DMS153 treated with DMSO at 0.1 percent for 48 hours (cell line): ENCODE results near the gene MAT2B.
"Not testable (repeated sequence)": the region's sequence is repeated elsewhere in the genome, so short reads cannot be mapped to it uniquely, and the experiment has no call there.

Source experiments
- DNase-seq: peaks from one replicate; lab custom pipeline; 2025; ENCODE audit not compliant: unreplicated experiment; lab: John Stamatoyannopoulos, UW

The MAT2B gene

DNA sequence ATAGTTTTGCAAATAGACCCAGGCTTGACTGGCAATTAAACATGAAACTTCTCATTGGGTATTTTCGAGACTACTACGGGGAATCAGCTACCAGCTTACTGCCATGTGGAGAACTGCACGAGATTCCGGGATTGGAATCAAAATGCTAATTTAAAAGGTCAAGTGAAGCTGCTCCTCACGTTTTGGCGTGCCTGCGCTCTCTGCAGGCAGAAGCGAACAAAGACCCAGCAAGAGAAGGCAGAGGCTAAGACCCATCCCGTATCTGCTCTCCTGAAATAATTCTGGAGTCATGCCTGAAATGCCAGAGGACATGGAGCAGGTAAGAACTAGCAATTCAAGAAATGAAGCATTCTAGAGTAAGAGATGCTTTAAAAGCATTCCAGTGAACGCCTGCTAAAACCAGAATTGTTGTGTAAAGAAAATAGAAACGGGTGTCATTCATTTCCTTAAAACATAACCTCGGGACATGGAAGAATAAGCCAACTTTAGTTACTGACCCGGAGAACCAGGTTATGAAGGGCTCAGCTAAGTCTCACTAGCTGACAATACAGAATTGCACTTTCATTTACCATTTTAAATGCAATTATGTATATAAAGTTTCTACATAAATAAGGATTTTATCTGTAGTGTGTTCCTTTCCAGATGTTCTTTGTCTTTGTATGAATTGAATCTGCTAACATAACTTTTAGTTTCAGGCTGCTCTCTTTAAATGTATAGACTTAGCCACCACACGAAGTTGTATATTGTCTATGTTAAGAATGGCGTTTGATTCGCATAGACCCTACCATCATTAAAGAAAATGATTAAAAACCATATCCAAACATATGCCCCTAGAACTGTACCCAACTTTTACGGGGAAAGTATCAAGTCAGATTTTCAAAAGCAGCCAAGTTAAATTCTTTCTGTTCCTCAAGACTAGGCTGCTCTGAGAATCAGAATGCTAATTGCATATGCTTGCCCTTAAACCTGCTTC, 2.0 kb upstream of the MAT2B start:
- no peak for DNase-seq

DNA sequence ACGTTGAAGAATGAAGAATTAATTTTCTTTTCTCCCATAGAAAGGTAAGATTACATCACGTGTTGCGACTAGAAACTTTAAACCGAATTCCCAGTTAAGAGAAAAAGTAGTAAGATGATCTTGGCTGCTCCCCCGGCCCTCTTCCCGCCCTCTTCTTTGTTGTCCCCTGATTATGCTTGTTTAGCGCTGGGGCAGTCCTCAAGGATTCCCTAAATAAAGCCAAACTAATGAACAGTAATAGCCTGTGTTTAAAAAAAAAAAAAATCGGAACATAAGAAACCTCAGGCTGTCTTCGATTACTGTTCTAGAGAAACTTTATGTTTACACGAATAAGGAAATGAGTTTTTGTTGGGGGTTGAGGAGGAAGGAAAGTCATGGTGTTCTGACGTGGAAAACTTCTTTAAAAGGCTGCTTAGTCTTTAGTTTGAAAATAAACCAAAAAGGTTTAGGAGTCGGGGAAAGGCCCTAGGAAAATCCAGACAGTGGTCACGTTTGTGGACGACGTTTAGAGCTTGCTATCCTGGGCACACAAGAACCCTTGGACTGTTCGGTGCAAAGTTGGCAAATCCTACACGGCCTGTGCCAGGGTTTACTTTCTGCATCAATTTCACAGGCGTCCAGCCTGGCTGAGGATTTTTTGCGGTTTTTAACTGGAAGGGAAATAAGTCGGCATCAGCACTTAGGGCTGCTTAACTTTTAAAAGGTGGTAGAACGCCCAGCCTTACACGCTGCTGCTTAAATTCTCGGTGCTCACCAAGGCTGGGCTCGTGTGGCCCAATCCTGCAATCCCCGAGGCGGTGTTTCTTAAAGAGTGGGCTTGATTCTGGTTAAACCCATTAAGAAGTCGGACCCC, 1.1 kb upstream of the MAT2B start:
- DNase-seq, result peak; percentile 5

DNA sequence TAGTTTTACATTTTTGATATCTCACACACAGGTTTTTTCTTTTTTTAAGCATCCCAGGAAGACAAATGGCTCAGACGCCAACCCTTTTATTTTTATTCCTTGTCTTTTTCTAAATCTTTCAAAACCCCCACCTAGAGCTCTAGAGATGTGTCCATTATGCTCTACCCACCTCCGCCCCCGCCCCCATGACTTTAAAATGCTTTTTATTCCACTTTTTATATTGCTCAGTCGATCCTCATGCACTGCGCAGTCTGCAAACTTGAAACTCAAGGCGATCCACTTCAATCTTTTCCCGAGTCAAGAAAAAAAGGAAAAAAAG, 411 bp upstream of the MAT2B start:
- no peak for DNase-seq

DNA sequence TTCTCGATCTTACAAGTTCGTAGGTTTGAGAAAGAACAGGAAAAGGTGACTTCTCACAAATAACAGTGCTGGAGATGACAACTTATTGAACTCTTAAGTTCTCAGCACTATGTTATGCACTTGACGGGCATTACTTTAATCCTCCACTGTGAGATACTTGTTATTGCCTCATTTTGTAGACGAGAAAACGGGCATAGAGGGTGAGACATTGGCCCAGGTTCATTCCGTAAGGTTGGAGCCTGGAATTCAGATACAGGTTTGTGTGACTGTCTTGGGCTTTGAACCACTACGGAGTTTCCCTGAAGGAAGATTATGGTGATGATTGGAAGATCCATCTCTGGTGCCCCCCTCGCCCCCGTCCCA, 657 bp downstream of the MAT2B start:
- DNase-seq, result no peak

DNA sequence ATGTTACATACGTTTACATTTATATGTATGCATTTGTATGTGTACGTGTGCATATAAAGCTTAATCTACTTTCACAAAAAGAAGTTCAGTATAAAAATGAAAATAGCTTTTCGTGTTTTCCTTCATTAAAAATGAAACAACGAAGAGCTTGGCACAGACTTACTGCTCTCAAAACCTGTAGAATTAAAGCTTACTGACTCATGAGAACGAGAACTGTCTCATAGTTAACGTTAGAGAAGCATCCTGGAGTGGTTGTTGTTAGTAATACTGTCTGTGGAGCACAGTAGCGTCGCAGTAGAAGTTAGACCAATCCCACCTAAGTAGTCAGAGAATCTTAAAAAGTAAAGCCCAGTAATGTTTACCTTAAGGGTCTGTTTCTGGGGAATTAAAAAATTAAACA, 1.3 kb downstream of the MAT2B start:
- no peak for DNase-seq

DNA sequence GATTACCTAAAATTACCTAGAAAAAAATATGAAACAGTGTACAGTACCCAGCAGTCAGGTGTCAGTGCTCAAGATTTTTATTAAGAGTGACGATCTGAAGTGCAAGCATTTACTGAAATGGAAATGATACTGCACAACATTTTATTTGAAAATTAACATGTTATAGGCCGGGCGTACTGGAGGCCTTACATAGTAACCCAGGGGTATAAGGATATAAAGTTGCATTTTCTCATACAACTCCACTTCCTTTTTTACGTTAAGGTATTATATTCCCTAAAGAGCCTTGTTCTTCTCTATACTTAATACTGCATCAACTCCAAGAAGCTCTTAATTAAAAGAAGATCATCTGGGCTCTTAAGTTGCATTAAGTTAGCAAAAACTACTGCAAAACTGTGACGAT, 3.3 kb downstream of the MAT2B start:
- DNase-seq, result no peak

DNA sequence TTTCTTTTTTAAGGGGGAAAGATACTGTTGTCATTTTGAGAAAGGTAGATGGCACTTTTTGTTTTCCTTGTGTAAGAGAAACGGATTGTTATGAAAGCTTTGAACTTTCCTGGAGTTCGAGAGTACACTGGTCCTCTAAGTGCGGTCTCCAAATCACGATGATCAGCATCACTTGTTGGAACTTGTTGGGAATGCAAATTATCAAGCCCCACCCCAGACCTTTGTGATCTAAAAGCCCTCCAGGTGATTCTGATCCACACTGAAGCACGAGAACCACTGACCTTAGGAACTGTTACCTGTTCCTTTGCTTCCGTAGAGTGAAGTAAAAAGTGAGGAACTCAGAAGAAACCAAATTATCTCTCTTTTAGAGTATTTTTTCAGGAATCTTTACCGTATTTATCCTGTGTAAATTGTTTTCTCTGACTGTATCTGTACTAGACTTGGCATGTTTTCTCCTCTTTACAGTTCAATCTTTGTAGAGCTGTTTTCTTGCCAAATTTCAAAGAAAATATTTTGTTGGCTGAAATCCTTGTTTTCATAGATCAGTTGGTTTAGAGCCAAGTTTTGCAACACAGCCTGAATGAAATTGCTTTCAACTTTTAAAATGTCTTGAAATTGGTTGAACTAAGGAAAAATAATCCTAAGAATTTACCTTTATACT, 4.0 kb downstream of the MAT2B start:
- no peak for DNase-seq

DNA sequence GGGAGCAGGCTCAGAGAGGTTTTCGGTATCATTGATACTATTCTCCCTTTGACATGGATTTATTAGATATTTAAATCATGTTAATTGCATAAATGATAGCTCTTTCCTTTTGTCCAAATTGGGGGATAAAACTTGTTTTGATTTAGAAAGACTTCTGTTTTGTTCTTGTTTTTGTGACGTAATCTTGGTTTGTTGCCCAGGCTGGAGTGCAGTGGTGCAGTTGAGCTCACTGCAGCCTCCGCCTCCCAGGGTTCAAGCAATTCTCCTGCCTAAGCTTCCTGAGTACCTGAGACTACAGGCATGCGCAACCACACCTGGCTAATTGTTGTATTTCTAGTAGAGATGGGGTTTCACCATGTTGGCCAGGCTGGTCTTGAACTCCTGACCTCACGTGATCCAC, 7.1 kb downstream of the MAT2B start:
- no peak for DNase-seq

DNA sequence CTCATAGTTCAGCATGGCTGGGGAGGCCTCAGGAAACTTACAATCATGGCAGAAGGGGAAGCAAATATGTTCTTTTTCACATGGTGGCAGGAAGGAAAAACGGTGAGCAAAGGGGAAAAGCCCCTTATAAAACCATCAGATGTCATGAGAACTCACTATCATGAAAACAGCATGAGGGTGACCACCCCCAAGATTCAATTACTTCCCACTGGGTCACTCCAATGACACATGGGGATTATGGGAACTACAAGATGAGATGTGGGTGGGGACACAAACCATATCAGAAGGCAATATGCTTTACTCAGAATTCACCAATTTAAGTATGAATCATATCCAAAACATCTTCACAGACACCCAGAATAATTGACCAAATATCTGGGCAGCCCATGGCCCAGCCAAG, 19.7 kb downstream of the MAT2B start:
- DNase-seq, result no peak

DNA sequence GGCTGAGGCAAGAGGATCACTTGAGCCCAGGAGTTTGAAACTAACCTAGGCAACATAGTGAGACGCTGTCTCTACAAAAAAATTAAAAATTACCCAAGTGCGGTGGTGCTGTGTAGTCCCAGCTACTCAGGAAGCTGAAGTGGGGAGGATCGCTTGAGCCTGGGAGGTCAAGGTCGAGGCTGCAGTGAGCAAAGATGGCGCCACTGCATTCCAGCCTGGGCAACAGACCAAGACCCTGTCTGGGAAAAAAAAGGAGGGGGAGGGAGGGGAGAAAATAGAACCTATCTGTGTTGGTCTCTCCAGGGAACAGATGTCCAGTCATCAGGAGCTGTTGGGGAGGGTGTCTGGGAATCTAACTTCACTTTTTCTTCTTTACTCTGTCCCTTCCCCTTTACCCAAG, 24.3 kb downstream of the MAT2B start:
- no peak for DNase-seq

DNA sequence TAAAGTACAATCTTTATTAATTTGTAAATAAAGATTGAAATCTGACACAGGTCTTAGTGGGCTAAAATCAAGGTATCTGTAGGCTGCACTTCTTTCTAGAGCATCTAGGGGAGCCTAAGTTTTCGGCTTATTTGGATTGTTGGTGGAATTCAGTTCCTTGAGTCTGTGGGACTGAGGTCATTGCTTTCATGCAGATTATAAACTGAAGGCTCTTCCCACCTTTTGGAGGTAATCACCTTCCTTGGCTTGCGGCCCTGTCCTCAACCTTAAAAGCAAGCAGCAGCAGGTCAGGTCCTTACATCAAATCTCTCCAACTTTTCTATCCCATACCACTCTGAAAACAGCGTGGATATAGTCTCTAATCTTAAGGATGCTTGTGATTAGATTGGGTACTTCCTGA, 25.9 kb downstream of the MAT2B start:
- DNase-seq, result no peak

DNA sequence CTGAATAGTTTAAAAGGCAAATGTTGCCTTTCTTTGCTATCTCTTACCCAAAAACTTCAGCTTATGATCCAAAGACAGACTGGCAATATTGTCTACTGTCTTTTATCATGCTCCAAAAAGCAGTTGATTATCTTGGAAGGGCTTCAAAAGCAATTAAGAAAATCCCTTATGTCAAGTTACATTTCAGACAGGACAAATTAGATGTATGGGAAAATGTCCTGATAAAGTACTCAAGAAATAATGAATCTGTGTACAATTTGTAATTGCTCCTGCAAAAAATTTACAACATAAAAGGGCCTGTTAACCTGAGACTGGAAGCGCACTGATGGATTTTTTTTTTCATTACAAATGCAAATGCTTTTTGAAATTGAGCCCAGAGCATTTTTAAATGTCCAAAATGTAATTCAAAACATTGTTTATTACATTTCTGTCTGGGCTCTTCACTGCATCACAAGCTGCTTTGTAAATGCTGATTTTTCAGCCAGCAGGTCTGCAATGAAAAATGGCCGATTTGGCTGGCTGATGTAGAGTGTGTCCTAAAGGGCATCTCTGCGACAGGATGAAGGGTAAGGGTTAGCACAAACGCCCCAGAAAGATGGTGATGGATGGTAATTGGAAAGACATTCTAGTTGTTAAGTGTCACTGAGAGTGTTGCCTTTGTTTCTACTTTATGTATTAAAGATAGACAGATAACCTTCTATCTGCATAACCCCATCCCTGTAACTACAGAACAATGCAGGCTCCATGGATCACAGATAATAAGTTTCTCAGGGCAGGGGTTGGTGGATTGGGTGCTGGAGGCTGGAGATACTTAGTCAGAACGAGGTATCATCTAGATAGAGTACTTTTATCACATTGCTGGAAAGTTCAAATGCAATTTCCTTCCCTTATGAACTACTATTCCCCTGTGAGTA, 27.0 kb downstream of the MAT2B start:
- DNase-seq, result no peak

DNA sequence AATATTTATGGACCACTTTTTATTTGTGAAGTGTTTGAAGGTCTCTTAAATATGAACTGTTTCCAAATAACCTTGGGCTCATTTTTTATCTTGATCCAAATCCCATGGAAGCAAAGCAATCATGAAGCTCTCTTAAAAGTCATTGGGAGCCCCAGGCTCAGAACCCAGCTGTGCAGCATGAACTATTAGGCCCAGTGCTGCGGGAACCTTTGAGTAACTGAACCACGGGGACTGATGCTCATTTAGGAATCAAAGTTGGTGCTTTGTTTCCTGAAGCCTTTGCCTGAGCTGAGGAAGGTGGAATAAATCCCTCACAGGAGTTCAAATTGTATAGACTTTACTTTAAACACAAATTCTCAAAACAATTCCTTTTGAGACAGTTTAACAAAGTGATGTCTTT, 27.8 kb downstream of the MAT2B start:
- DNase-seq, result no peak

DNA sequence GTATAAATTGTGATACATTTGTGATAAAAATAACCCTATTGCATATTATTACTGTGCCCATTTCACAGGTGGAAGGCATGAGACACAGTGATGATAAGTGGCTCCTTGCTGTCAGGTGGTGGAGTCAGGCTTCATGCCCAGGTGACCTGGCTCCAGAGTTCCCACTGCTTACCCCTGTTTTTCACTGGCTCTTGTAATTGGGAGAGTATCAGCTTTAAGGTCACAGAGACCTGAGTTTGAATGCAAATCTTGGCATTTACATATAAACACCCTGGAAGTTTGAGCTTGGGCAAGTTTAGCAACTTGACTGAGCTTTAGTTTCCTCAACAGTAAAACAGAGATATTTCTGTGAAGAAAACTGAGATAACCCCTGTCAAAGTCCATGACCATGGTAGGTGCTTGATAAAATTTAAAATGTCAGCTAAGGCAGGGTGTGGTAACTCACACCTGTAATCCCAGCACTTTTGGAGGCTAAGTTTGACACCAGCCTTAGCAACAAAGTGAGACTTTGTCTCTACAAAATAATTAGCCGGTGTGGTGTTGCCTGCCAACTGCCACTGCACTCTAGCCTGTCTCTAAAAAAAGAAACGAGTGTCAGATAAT, 29.2 kb downstream of the MAT2B start:
- DNase-seq, result no peak

DNA sequence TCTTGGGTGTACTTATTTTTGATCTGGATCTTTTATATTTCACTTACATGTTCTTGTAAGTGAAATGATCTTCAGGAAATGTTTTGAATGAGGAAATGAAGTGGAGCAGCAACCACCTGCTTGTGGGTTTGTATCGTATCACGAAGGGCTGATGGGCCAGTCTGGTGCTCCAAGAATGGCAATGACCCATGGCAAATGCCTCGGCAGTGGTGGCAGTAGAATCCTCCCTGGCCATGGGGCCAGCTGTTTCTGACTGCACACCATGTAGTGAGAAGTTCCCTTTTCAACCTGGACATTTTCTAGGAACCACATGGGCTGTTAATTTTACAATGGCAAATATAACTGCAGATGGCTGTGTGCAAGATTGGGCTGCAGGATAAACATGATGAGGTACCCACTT, 29.9 kb downstream of the MAT2B start:
- no peak for DNase-seq

DNA sequence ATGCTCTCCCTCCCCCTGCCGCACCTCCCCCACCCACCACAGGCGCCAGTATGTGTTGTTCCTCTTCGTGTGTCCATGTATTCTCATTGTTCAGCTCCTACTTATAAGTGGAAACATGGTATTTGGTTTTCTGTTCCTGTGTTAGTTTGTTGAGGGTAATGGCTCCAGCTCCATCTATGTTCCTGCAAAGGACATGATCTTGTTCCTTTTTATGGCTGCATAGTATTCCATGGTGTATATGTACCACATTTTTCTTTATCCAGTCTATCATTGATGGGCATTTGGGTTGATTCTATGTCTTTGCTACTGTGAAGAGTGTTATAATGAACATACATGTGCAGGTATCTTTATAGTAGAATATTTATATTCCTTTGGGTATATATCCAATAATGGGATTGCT, 31.0 kb downstream of the MAT2B start:
- DNase-seq, result not testable (repeated sequence)

DNA sequence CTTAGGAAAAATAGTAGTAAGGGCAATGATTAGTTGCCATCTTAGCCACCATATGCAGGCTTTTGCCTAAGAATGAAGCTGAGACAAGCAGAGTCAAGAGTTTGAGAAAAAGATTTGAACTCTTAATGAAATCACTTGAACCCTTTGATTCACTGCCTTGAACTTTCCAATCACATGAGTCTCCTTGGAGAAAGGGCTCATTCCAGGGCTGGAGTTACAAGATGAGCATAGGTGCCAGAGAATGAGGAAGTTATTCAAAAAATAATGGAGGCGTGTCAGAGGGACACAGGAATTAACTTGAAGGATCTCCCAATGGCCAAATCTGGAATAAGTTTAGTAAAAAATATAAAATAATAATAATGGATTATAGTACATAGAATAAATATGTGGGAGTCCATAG, 35.3 kb downstream of the MAT2B start:
- no peak for DNase-seq

DNA sequence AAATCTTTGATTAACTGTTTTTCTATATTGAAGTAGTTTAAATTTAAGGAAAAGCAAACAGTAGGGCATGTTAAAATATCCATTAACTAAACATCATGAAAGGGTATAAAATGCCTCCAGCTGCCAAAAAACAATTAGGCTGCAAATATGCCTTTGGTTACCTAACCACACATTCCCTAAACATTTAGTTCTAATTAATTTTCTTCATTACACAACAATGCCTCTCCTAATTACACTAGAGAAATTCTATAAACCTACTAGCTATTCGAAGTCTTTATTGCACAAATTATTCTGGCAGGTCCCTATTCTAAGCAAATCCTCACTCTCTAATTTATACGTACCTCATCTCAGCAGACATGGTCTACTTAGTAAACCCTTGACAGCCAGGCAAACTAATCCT, 37.4 kb downstream of the MAT2B start:
- no peak for DNase-seq

DNA sequence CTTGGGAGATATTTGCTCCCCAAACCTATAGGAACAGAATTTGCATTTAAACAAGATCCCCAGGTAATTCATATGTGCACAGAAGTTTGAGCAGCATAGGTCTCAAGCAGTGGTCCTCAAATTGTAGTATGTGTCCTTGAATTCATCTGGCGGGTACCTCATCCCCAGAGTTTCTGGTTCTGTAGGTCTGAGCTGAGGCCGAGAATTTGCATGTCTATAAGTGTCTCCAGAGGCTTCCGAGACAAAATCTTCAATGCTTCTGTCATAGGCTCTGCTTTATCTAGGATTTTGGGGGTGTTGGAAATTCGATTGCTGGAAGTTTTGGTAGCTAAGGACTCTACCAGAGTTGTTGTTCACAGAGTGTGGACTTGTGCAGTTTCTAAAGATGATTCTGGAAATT, 38.6 kb downstream of the MAT2B start:
- DNase-seq, result no peak

DNA sequence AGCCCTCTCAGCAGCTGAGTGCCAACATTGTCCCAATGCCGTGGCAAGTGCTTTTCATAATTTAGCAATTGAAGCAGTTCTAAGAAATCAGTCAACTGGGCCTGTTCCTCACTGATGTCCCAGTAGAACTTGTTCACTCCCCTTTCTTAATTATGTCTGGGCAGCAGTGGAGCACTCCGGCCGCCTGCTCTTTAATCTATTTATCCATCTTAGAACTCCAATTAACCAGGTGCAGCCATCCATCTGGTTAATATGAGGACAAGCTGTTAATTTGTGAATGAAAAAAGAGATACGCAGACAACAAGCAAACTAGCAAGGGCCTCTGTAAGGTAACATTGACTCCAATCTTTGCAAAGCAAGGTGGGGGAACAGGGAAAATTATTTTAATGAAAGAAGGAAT, 39.4 kb downstream of the MAT2B start:
- no peak for DNase-seq
